ENCODE results near the gene PHOX2B. TPM values are rescaled to one million over a fixed set of nuclear protein-coding genes. Genes with fewer than 3 reads are reported as not detected.

The PHOX2B gene
- total and polyA plus RNA-seq, 3 donors from 2014 or later = 0.16 to 0.20 TPM; not detected in 1

DNA sequence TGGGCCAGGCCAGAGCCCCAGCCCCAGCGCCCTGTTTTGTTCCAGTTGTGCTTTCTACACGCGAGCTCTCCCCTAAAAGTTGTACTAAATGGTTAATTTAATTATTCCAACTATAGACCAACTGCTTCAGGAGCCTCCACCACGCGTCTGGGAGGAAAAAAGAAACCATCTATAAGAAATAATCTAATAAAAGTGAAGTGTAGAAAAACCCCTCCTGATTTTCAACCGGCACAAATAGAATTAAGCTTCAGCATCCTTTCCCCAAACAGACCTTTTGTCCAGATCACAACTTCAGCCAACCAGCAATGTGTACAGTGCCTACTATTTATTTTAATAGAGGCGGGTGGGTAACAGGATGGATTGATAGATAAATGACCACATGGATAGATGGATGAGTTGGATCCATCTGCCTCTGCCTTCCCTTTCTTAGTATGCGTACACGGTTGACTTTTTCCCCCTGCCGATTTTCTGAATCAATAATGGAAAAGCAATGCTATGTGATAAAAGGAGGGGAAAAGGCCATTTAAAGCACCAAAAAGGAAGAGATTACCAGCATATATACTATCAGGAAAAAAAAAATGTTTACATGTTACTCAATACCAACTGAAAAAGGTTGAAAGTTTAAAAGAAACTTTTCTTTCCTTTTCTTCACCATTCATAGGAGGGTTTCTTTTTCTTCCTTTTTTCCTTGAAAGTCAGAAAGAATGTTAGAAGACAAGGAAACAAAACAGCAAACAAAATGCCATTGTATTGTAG lies 3.7 kb upstream of the PHOX2B start:
- intact Hi-C loops (cut with DNase I; ENCODE audit: low total_unique reads) = no loop called here
- H3K4me1 ChIP-seq = no peaks in the 10 kb centered on the region
- DNase-seq = no peak
- H3K36me3 ChIP-seq (ENCODE audit: low read depth, missing control alignments) = no peaks in the 10 kb centered on the region
- H3K4me3 ChIP-seq = peak overlapping the region in 1 of 2 donors; percentile 29
- H3K9me3 ChIP-seq = no peaks in the 10 kb centered on the region
- 3 to 11% methylated on average over 10 of the region's 10 CpGs for WGBS, 2 donors
- TF ChIP-seq POLR2A (IDR thresholded peaks at IDR 0.05) = no peak
- TF ChIP-seq, protein P1, sequence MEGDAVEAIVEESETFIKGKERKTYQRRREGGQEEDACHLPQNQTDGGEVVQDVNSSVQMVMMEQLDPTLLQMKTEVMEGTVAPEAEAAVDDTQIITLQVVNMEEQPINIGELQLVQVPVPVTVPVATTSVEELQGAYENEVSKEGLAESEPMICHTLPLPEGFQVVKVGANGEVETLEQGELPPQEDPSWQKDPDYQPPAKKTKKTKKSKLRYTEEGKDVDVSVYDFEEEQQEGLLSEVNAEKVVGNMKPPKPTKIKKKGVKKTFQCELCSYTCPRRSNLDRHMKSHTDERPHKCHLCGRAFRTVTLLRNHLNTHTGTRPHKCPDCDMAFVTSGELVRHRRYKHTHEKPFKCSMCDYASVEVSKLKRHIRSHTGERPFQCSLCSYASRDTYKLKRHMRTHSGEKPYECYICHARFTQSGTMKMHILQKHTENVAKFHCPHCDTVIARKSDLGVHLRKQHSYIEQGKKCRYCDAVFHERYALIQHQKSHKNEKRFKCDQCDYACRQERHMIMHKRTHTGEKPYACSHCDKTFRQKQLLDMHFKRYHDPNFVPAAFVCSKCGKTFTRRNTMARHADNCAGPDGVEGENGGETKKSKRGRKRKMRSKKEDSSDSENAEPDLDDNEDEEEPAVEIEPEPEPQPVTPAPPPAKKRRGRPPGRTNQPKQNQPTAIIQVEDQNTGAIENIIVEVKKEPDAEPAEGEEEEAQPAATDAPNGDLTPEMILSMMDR (IDR thresholded peaks at IDR 0.05) = no peak
- H3K27me3 ChIP-seq = no peaks in the 10 kb centered on the region
- no peak overlapping the region for H3K27ac ChIP-seq

DNA sequence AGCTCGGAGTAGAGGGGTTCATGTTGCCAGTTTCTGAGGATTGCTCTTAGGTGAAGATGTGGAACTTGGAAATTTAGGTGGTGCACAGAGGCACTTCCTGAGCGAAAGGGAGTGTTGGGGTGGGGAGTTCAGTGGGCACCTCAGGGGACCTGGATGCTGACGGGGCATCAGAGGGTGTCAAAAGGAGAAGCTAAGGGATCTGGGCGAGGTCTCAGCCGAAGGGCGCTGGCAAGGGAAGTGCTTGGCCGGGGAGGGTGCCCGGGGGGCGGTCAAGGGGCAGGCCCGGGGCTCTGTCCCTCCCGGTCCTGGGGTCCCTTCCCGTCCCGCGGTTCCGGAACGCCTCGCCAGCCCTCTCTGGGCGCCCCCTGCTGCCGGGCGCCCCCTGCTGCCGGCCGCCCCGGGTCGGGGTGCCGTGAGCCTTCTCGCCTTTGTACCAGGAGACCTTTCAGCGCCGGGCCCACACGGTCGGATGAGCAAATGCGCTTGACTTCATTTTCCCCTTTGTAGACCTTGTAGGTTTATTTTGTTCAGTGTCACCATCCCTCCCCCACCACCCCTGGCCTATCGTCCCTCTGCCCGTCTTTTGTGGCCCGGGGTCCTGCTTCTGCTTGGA lies 3.0 kb upstream of the PHOX2B start:
- H3K36me3 ChIP-seq (ENCODE audit: low read depth, missing control alignments) = no peaks in the 10 kb centered on the region
- no peak for DNase-seq
- H3K27ac ChIP-seq = no peak overlapping the region
- H3K27me3 ChIP-seq = no peaks in the 10 kb centered on the region
- H3K4me3 ChIP-seq = peak overlapping the region; percentile 15 to 29
- 1% methylated on average over 21 to 34 of the region's 34 CpGs for WGBS, 2 donors
- H3K4me1 ChIP-seq = no peaks in the 10 kb centered on the region
- TF ChIP-seq POLR2A (IDR thresholded peaks at IDR 0.05) = no peak
- TF ChIP-seq, protein P1 (IDR thresholded peaks at IDR 0.05) = no peak
- intact Hi-C loops (cut with DNase I; ENCODE audit: low total_unique reads) = no loop called here
- H3K9me3 ChIP-seq = no peaks in the 10 kb centered on the region

DNA sequence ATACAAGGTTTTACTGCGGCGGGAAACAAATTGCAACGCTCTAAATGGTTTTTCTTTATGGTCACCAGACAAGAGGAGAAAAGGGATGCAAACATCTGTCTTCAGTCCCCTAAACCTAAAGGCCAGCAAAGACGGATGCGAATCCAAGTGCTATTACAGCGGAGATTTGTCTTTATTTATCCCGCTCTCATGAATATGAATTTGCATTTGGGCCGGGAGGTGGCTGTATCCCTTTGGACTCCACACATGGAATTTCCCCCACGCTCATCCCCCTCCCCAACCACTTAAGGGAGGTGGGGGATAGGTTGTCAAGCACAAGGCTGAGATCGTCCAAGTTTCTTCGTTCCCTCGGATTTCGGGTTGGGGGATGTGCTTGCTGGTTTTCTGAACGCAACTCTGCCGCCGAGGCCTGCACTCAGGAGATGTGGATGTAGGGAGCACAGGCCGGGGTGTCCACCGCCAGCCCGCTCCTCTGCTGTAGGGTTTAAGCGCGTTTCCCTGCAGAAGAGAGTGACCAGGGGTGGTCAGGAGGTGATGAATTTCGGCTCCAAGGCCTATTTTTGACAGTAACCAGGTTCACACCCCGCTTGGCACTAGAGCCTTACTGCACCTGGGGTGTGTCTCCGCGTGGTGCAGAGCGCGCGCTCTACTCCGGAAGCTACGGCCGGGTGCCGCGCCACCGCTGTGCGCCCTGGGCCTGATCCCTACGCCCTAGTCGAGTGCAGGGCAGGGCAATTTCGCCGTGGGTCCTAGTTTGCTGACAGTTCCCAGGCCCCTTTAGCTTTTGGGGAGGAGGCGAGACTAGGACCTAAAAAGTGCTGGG lies 2.3 kb upstream of the PHOX2B start:
- intact Hi-C loops (cut with DNase I; ENCODE audit: low total_unique reads) = no loop called here
- Histone ChIP-seq H3K4me1 (no peaks in the 10 kb centered on the region), H3K27me3 (no peaks in the 10 kb centered on the region), H3K9me3 (no peaks in the 10 kb centered on the region), H3K27ac (no peak overlapping the region), H3K4me3 (peak overlapping the region; percentile 15 to 29), H3K36me3 (ENCODE audit: low read depth, missing control alignments) (no peaks in the 10 kb centered on the region)
- no peak for DNase-seq
- 4 to 6% methylated on average over 16 to 40 of the region's 40 CpGs for WGBS, 2 donors
- TF ChIP-seq POLR2A (IDR thresholded peaks at IDR 0.05) = no peak
- TF ChIP-seq, protein P1 (IDR thresholded peaks at IDR 0.05) = no peak

DNA sequence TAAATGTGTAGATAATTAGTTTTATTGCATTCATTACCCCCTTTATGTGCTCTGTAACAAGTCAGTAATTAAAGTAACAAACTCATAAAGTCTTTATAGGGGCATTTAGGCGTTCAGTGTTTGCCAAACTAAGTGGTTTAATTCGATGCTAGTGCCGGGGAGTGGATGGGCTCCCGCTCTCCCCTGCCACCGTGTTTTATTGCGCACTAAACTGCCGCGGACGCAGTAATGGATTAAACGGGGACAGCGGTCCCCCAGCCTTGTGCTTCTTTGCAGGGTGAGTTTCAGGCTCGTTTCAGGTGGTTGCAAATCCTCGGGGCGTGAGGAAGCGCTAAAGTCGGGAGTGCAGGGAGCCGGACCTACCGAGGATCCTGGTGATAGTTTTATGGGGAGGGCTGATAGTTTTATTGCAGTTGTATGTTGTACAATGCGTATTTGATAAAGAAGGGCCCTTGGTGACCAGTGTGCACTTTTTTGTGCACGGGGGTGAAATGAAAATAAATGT lies 1.6 kb upstream of the PHOX2B start:
- Histone ChIP-seq H3K9me3 (no peaks in the 10 kb centered on the region), H3K36me3 (ENCODE audit: low read depth, missing control alignments) (no peaks in the 10 kb centered on the region), H3K27ac (no peak overlapping the region), H3K4me3 (no peak overlapping the region), H3K4me1 (no peaks in the 10 kb centered on the region), H3K27me3 (no peaks in the 10 kb centered on the region)
- no peak for DNase-seq
- intact Hi-C loops (cut with DNase I; ENCODE audit: low total_unique reads) = no loop called here
- TF ChIP-seq, protein P1 (IDR thresholded peaks at IDR 0.05) = no peak
- no peak for TF ChIP-seq POLR2A (IDR thresholded peaks at IDR 0.05)
- WGBS, 2 donors = 3% methylated on average over 12 to 20 of the region's 20 CpGs
